ENCODE data around the gene CD300LB.

Gene CD300LB

GRCh38 chr17:74475189-74475588 lies 56.1 kb downstream of the CD300LB start:
- TF ChIP-seq CTCF (conservative IDR thresholded peaks at IDR 0.05; ENCODE audit: low read depth, low read length), result no peak
- Histone ChIP-seq H3K36me3 (ENCODE audit: insufficient read depth) (no peaks in the 10 kb centered on the region), H2AFZ (ENCODE audit: low read depth) (no peak overlapping the region), H3K27me3 (ENCODE audit: insufficient read depth, low read depth) (peaks cover 9% of the 10 kb centered on the region; the same call in 1 of the 2 replicates), H3K9ac (no peak overlapping the region), H4K20me1 (ENCODE audit: insufficient read depth) (no peaks in the 10 kb centered on the region), H3K79me2 (ENCODE audit: insufficient read depth, low read depth) (no peaks in the 10 kb centered on the region), H3K4me1 (ENCODE audit: low read depth, poor library complexity, severe bottlenecking) (no peaks in the 10 kb centered on the region), H3K27ac (no peak overlapping the region), H3K4me2 (no peak overlapping the region), H3K4me3 (IDR thresholded peaks at IDR 0.05; ENCODE audit: insufficient read depth, low read depth, low read length) (no peak overlapping the region)

- Histone ChIP-seq H3K27me3 (ENCODE audit: insufficient read depth, low read depth) (peaks cover 18% of the 10 kb centered on the region; the same call in 1 of the 2 replicates), H3K9ac (no peak overlapping the region), H3K4me3 (IDR thresholded peaks at IDR 0.05; ENCODE audit: insufficient read depth, low read depth, low read length) (no peak overlapping the region), H3K79me2 (ENCODE audit: insufficient read depth, low read depth) (no peaks in the 10 kb centered on the region), H4K20me1 (ENCODE audit: insufficient read depth) (no peaks in the 10 kb centered on the region), H3K27ac (no peak overlapping the region), H3K4me1 (ENCODE audit: low read depth, poor library complexity, severe bottlenecking) (no peaks in the 10 kb centered on the region), H3K4me2 (no peak overlapping the region), H2AFZ (ENCODE audit: low read depth) (no peak overlapping the region), H3K36me3 (ENCODE audit: insufficient read depth) (no peaks in the 10 kb centered on the region)
- no peak for TF ChIP-seq CTCF (conservative IDR thresholded peaks at IDR 0.05; ENCODE audit: low read depth, low read length)
Measured at GRCh38 chr17:74474043-74474792, 57.1 kb downstream of the CD300LB start.

- no peak overlapping the region for H3K4me3 ChIP-seq (IDR thresholded peaks at IDR 0.05; ENCODE audit: insufficient read depth, low read depth, low read length)
- no peak for TF ChIP-seq CTCF (conservative IDR thresholded peaks at IDR 0.05; ENCODE audit: low read depth, low read length)
- no peaks in the 10 kb centered on the region for H3K36me3 ChIP-seq (ENCODE audit: insufficient read depth)
- no peaks in the 10 kb centered on the region for H3K79me2 ChIP-seq (ENCODE audit: insufficient read depth, low read depth)
- H3K27ac ChIP-seq, result no peak overlapping the region
- no peak overlapping the region for H3K4me2 ChIP-seq
- H2AFZ ChIP-seq (ENCODE audit: low read depth), result no peak overlapping the region
- H4K20me1 ChIP-seq (ENCODE audit: insufficient read depth), result no peaks in the 10 kb centered on the region
- no peaks in the 10 kb centered on the region for H3K4me1 ChIP-seq (ENCODE audit: low read depth, poor library complexity, severe bottlenecking)
- H3K9ac ChIP-seq, result no peak overlapping the region
- peaks cover 23% of the 10 kb centered on the region; the same call in 1 of the 2 replicates for H3K27me3 ChIP-seq (ENCODE audit: insufficient read depth, low read depth)
Measured at GRCh38 chr17:74473294-74473693, 58.0 kb downstream of the CD300LB start.

- TF ChIP-seq CTCF (conservative IDR thresholded peaks at IDR 0.05; ENCODE audit: low read depth, low read length), result no peak
Measured at GRCh38 chr17:74472890-74473289, 58.4 kb downstream of the CD300LB start.

More at GRCh38 chr17:74472890-74473289, 58.4 kb downstream of the CD300LB start:
- H3K4me2 ChIP-seq, result no peak overlapping the region
- no peaks in the 10 kb centered on the region for H4K20me1 ChIP-seq (ENCODE audit: insufficient read depth)
- H3K9ac ChIP-seq, result no peak overlapping the region
- no peaks in the 10 kb centered on the region for H3K36me3 ChIP-seq (ENCODE audit: insufficient read depth)
- H3K4me1 ChIP-seq (ENCODE audit: low read depth, poor library complexity, severe bottlenecking), result no peaks in the 10 kb centered on the region
- no peak overlapping the region for H2AFZ ChIP-seq (ENCODE audit: low read depth)
- no peaks in the 10 kb centered on the region for H3K79me2 ChIP-seq (ENCODE audit: insufficient read depth, low read depth)
- no peak overlapping the region for H3K27ac ChIP-seq
- H3K27me3 ChIP-seq (ENCODE audit: insufficient read depth, low read depth), result peaks cover 23% of the 10 kb centered on the region; the same call in 1 of the 2 replicates
- no peak overlapping the region for H3K4me3 ChIP-seq (IDR thresholded peaks at IDR 0.05; ENCODE audit: insufficient read depth, low read depth, low read length)

Measured in KMS-11 (cell line).